Measurements from ENCODE around the gene ODC1. TPM values are rescaled to one million over a fixed set of nuclear protein-coding genes. Genes with fewer than 3 reads are reported as not detected.

The ODC1 gene
- total RNA-seq, 1 donor from 2014 or later = 273 TPM

DNA sequence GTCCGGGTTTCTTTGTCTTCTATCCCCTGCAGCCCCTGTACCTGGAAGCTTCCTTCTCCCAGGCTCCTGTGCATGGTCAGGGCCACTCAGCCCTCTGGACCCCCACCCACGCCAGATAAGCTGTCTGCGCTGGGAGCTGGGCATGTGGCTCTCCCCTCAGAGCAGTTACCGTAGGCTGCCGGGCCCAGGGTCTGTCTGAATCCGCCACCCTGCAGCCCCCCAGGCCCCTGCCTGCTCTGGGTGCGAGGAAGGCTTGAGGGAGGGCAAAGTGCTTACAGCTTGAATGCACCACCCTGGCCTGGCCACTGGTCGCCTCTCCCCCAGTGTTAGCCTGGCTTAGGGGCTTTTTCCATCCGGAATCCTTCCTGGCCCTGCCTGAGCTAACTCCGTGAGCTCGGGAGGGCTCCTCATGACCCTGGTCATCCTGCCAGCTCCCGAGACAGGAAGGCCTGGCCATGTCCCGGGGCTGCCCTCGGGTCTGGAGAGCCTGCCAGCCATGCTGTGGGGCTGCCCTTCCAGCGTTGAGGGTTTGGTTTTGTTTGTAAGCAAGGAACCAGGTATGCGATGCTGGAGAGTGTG lies 50.7 kb downstream of the ODC1 start:
- Mint-ChIP-seq H3K27ac (no peak overlapping the region), H3K4me1 (peaks cover 24% of the 10 kb centered on the region), H3K4me3 (no peak overlapping the region), H3K27me3 (no peaks in the 10 kb centered on the region), H3K36me3 (ENCODE audit: low read depth) (peaks cover 27% of the 10 kb centered on the region), H3K9me3 (no peaks in the 10 kb centered on the region)
- intact Hi-C loops (cut with micrococcal nuclease) = no loop called here
- no peak for DNase-seq

DNA sequence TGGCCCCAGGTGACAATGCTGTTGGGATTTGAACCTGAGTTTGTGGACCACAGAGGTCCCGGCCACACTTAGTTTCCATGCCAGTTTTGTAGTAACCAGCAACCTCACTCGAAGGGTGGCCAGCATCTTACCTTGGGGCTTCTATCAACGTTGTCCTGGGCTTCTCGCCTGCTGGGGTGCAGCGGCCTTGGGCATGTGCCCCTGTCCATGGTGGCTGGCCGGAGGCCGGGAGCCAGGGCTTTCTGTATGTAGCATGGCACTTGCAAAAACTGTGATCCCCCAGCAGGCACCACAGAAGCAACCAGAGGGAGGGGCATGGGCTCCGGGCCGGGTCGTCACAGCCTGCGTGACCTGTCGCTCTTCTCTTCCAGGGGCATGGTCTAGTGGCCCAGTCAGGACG lies 51.7 kb downstream of the ODC1 start:
- Mint-ChIP-seq H3K27me3 (no peaks in the 10 kb centered on the region), H3K9me3 (no peaks in the 10 kb centered on the region), H3K36me3 (ENCODE audit: low read depth) (peaks cover 27% of the 10 kb centered on the region), H3K27ac (no peak overlapping the region), H3K4me1 (peaks cover 24% of the 10 kb centered on the region), H3K4me3 (no peak overlapping the region)
- no peak for DNase-seq
- intact Hi-C loops (cut with micrococcal nuclease) = no loop called here

DNA sequence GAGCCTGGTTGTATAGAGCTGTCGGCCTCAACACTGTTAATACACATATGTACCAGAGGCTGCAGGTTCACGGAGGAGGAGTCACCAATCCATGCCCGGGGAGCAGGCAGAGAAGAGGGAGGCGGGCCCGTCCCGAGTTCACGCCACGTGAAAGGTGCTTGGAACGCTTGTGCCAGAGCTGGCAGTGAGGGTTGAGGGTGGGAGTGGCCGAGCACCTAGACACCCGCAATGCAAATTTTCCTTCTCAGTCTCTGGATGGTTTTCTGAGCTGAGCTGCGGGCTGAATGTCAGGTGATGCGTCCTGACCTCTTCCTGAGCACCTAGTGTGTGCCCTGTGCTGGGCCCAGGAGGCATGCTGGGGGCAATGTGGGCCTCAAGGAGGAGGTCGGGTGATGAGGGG lies 52.2 kb downstream of the ODC1 start:
- H3K36me3 Mint-ChIP-seq (ENCODE audit: low read depth) = peaks cover 22% of the 10 kb centered on the region
- H3K27ac Mint-ChIP-seq = no peak overlapping the region
- no peaks in the 10 kb centered on the region for H3K27me3 Mint-ChIP-seq
- DNase-seq = no peak
- H3K4me3 Mint-ChIP-seq = no peak overlapping the region
- intact Hi-C loops (cut with micrococcal nuclease) = no loop called here
- H3K9me3 Mint-ChIP-seq = no peaks in the 10 kb centered on the region
- H3K4me1 Mint-ChIP-seq = peaks cover 19% of the 10 kb centered on the region

DNA sequence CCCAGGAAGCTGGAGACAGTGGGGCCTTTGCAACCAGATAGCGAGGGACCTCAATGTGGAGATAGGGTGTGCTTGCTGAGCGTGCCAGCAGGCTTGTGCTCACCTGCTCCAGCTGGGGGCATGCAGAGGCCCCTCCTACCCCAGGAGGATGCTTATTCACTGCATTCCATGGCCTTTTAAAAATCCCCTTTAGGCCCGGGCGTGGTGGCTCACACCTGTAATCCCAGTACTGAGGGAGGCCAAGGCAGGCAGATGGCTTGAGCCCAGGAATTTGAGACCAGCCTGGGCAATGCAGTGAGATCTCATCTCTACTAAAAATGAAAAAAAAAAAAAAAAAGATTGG lies 54.5 kb downstream of the ODC1 start:
- intact Hi-C loops (cut with micrococcal nuclease) = no loop called here
- H3K27me3 Mint-ChIP-seq = no peaks in the 10 kb centered on the region
- peaks cover 11% of the 10 kb centered on the region for H3K4me1 Mint-ChIP-seq
- H3K36me3 Mint-ChIP-seq (ENCODE audit: low read depth) = peaks cover 5% of the 10 kb centered on the region
- no peaks in the 10 kb centered on the region for H3K9me3 Mint-ChIP-seq
- H3K4me3 Mint-ChIP-seq = no peak overlapping the region
- H3K27ac Mint-ChIP-seq = no peak overlapping the region
- no peak for DNase-seq

DNA sequence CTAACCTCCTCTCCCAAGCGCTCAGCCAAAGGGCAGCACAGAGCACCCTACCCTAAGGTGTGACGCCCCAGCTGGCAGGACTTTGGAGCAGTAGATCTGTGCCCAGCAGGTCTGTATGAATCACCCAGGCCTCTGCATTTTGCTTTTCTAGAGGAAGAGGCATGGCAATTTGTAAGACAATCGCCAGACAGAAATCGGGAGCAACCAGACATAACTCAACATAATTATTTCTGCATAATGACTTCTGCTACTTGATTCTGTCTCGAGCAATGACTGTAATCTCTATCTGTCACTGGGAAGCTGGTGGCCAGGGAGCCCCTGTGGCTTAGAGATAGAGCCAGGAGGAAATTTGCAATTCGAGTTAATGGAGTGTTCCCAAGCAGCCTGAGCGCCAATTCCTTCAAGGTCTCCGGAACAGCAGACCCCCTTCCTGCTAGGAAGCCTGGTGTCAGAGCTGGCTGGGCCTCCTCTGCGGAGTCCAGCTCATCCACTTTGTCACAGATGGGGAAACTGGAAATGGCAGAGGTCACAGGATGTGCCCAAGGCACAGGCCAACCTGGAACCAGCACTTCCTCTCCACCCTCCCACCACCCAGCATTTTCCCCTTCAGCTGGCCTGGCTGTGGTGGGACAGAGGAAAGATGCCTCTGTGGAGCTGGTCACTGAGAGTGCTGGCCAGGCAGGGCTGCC lies 55.0 kb downstream of the ODC1 start:
- Mint-ChIP-seq H3K4me1 (peaks cover 15% of the 10 kb centered on the region), H3K4me3 (no peak overlapping the region), H3K36me3 (ENCODE audit: low read depth) (peaks cover 2% of the 10 kb centered on the region), H3K9me3 (no peaks in the 10 kb centered on the region), H3K27me3 (no peaks in the 10 kb centered on the region), H3K27ac (no peak overlapping the region)
- DNase-seq = no peak
- intact Hi-C loops (cut with micrococcal nuclease) = no loop called here

DNA sequence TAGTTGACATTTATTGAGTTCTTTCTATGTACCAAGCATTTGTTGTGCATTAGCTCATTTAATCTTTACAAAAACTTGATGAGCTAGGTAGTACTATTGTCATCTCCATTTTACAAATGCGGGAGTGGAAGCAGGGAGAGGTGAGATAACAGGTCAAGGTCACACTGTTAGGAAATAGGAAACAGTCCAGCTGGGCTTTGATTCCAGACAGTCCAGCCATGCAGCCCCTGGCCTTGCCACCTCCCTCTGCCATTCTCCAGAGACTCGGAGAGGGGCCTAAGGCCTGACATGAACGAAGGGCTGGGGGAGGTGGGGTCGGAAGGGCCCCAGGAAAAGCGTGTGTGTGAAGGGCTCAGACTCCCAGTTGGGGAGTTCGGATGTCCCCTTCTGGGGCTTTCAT lies 55.6 kb downstream of the ODC1 start:
- Mint-ChIP-seq H3K36me3 (ENCODE audit: low read depth) (peaks cover under 1% of the 10 kb centered on the region), H3K4me1 (peaks cover 14% of the 10 kb centered on the region), H3K27me3 (no peaks in the 10 kb centered on the region), H3K4me3 (no peak overlapping the region), H3K27ac (no peak overlapping the region), H3K9me3 (no peaks in the 10 kb centered on the region)
- intact Hi-C loops (cut with micrococcal nuclease) = no loop called here
- DNase-seq = no peak

DNA sequence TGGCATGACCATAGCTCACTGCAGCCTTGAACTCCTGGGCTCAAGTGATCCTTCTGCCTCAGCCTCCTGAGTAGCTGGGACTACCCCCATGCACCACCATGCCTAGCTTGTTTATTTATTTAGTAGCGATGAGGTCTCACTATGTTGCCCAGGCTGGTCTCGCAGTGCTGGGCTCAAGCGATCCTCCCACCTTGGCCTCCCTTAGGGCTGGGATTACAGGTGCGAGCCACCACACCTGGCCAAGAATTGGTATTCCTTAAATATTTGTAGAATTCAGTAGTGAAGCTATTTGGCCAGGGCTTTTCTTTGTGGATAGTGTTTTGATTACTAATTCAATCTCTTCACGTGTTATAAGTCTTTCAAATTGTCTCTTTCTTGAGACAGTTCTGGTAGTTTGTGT lies 56.0 kb downstream of the ODC1 start:
- no peak overlapping the region for H3K27ac Mint-ChIP-seq
- peaks cover 2% of the 10 kb centered on the region for H3K36me3 Mint-ChIP-seq (ENCODE audit: low read depth)
- H3K9me3 Mint-ChIP-seq = no peaks in the 10 kb centered on the region
- no peaks in the 10 kb centered on the region for H3K27me3 Mint-ChIP-seq
- no peak overlapping the region for H3K4me3 Mint-ChIP-seq
- intact Hi-C loops (cut with micrococcal nuclease) = no loop called here
- peaks cover 16% of the 10 kb centered on the region for H3K4me1 Mint-ChIP-seq
- no peak for DNase-seq

DNA sequence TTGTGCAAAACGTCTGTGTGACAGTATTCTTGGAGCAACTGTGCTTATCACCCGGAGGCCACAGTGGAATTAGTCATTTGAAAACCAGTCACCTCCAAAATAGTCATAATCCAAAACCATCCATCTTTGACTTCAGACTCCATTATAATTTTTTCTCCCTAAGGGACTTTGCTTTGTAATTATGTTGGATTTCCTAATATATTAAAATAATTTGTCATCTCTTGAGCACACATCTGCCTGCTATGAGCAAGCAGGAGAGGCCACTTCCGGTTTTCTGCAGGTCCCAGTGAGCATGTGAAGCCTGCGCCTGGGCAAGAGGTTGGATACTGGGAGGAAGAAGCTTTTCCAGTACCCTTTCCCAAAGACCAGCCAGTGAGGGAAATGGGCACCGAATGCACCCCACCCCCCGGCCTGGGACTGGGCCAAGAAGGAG lies 57.7 kb downstream of the ODC1 start:
- H3K4me3 Mint-ChIP-seq = no peak overlapping the region
- H3K27ac Mint-ChIP-seq = no peak overlapping the region
- no peaks in the 10 kb centered on the region for H3K27me3 Mint-ChIP-seq
- peaks cover 4% of the 10 kb centered on the region for H3K36me3 Mint-ChIP-seq (ENCODE audit: low read depth)
- peaks cover 27% of the 10 kb centered on the region for H3K4me1 Mint-ChIP-seq
- DNase-seq = no peak
- no peaks in the 10 kb centered on the region for H3K9me3 Mint-ChIP-seq
- intact Hi-C loops (cut with micrococcal nuclease) = no loop called here

Other genes starting within 250 kb of the ODC1 start
- 77.1 and 82.8 TPM in 2 replicates for gene HPCAL1, start 145.4 kb downstream of the ODC1 start, total RNA-seq
- 44.9 and 50.9 TPM in 2 replicates for gene NOL10, start 241.6 kb upstream of the ODC1 start, total RNA-seq